ENCODE data around the gene GTF2H4.

GRCh38 chr6:30889921-30890645 lies 17.9 kb upstream of the GTF2H4 start:
- TF ChIP-seq RAD21 (IDR thresholded peaks at IDR 0.05) (no peak), CTCF (IDR thresholded peaks at IDR 0.05; ENCODE audit: low read depth, low read length, missing input control) (no peak), GABPA (IDR thresholded peaks at IDR 0.05 in 1 of 2, conservative IDR thresholded peaks at IDR 0.05 in 1 of 2) (no peak)
